NCI-H1092 treated with DMSO at 0.1 percent for 48 hours (cell line): ENCODE measurements around the gene SAMD10.
"Not testable (repeated sequence)": the region's sequence is repeated elsewhere in the genome, so short reads cannot be mapped to it uniquely, and the experiment has no call there.

Experiments
- DNase-seq: peaks from one replicate; lab custom pipeline; 2025; lab: John Stamatoyannopoulos, UW

SAMD10 gene

DNA sequence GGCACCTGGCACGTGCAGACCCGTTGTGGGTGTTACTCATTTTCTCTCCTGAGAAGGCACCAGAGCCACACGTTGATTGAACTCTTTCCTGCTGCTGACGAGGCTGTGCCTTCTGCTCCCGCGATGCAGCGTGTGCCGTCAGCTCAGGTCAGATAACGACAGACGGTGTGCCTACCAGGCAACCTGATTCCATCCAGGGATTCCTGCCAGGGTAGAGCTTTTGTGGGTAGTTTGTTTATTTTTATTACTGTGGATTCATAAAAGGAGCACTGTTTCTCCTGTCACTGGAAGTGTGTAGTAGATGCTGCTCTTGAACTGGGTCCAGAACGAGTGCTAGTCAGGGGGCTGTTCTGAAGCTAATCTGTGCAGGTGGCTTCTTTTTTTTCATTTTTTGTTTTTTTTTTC is 22.2 kb upstream of the SAMD10 start:
- peak; percentile 88 for DNase-seq

DNA sequence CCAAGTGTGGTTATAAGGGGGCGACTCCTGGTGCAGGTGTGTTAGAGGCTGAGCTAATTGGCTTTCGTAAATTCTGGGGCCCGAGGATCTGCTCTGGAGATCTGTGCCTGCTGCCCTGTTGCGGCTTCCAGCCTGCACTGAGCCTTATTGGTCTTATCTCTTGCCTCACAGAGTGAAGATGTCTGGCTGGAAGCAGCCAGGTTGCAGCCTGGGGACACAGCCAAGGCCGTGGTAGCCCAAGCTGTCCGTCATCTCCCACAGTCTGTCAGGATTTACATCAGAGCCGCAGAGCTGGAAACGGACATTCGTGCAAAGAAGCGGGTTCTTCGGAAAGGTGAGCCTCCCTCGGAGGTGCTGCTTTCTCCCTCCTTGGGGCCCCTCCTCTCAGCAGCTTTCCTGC is 21.5 kb upstream of the SAMD10 start:
- no peak for DNase-seq

DNA sequence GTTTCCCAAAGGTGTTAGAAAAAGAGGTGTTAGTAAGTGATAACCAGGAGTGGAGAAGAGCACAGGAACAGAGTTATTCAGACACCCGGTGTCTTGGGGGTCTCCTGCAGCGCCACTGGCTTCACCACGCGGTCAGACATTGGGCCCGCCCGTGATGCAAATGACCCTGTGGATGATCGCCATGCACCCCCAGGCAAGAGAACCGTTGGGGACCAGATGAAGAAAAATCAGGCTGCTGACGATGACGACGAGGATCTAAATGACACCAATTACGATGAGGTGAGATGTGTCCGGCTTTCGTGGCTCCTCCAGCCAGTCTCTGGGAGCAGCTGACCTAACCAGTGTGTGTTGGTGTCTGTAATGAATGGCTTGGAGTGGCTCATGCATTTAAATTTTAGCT is 3.5 kb upstream of the SAMD10 start:
- no peak for DNase-seq

DNA sequence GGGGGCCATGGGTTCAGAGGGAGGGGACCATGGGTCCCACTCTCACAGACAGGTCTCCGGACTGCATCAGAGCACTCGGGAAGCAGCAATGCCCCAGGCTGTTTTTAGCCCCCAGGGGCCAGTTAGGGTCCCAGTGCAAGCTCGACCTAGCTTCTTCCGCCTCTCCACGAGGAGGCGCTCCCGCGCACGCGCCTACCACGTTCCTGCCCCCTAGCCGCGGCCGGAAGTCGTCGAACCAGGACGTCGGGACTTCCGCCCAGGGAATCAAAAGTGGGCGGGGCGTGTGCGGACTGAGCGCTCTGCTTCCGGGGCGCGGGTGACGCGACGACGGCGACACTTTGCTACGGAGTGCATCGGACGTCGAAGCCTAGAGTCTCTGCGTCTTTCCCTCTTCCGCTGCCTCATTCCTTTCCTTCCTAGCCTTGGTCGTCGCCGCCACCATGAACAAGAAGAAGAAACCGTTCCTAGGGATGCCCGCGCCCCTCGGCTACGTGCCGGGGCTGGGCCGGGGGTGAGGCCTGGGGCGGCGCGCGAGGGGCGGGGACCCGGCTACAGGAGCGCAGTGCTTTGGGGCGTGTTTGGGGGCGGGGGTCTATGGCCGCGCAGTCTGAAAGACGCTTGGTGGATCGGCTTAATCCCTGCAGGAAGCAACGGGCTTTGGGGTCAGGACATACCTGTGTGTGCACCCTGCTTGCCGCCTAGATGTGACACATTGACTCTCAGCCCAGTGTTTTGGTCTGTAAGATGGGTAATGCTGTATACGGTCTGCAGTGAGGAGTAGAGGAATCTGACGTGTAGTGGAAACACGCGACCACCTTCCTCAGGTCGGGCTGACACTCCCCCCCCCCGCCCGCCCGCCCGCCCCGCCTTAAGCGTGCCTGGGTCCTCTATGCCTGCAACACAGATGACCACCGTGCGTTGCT is 1.6 kb upstream of the SAMD10 start, which contains the start of gene PRPF6:
Gene PRPF6 (plus strand): TSS at position 327 of the 923 bp plus-strand sequence. CDS start 114 bp downstream, at position 441.
- DNase-seq = peak; percentile 97

DNA sequence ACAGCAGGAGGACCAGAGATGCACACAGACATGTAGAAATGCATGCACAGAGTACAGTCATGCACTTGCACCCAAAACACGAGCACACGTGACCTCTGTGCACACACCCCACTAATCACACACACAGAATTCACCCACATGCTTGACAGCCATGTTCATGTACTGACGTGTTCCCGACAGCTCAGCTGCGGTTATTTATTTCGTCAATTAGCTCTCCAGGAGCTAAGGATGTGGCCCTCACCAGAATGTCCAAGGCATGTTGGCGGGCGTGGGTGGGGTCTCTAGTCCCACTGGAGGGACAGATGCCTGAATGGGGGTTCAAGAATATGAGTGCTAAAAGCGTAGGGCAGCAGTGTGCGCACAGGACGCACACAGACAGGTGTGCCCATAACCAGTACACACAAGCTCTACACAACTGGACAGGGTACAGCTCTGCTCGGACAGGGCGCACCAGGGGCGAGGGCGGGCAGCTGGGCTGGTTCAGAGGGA is 919 bp upstream of the SAMD10 start:
- no peak for DNase-seq

DNA sequence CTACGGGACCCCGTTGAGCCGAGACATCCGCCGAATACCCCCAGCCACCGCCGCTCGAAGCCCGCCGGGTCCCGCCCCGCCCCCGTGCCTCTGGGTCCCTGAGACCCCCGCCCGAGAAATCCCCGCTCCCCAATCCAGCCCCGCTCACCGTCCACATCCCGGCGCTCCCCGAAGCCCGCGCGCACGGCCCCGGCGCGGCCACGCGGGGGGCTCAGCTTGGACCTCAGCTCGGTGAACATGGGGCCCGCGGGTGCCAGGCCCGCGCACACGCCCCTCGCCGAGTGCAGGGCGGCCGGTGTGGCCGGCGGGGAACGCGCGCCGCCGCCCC is 249 bp downstream of the SAMD10 start:
- no peak for DNase-seq

DNA sequence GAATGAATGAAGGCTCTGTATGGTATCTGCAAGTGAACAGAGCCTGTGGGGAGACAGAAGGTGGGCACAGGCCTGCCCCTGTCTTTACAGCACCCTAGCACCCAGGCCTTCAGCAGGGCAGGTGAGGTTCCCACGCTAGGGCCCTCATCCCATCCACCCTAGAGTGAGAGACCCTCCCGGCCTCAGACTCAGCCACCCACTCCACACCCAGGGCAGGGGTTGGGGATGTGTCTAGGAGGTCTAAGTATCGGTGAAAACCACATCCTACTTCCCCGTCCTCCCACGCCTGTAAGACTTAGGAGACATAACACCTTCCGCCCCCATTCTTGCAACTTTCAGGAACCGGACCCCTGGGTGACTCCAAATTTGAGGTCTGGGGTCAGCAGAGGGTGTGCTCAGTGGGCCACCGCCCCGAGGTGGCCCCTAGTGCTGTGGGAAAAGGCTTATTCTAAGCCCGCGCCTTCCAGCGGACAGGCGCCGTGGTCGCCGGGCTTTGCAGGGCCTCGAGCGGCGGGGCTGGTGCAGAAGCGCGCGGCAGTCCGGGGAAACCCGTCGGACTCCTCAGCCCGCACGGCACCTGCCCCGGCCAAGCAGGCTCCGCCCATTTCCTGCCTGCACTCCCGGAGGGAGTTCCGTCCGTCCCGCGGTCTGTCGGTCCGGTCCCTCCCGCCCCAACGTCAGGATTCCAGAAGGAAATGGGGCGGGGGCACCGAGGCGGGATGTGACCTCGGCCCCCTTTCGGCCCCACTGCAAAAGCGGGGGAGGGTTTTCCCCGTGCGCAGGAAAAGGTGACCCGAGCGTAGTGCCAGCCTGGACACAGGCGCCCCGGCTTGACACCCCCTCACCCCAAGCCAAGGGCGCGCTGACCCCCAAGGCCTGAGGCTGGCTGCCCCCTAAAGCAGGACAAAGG is 868 bp downstream of the SAMD10 start:
- DNase-seq = peak; percentile 15

DNA sequence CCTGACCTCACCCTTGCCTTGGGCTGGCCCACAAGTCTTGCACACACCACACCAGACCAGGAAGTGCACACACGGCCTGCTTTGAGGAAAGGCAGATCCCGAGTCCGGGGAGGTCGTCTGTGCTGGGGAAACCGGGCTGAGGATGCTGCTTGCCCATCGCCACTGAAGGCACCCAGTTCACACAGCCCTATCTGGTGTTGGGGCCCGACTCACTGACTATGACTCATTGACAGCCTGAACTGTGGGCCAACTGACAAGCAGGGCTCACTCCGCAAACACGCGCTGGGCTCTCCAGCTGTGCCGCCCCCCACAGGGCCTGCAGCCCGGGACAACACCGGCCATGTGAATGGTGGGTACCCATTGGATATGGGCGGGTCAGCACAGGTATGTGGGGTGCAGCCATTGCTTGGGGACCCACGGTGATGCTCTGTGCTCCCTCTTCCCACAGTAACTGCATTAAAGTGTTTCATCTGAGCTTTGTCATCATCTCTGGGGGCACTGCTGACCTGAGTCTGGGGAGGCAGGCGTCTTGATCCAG is 1.6 kb downstream of the SAMD10 start:
- DNase-seq = no peak

DNA sequence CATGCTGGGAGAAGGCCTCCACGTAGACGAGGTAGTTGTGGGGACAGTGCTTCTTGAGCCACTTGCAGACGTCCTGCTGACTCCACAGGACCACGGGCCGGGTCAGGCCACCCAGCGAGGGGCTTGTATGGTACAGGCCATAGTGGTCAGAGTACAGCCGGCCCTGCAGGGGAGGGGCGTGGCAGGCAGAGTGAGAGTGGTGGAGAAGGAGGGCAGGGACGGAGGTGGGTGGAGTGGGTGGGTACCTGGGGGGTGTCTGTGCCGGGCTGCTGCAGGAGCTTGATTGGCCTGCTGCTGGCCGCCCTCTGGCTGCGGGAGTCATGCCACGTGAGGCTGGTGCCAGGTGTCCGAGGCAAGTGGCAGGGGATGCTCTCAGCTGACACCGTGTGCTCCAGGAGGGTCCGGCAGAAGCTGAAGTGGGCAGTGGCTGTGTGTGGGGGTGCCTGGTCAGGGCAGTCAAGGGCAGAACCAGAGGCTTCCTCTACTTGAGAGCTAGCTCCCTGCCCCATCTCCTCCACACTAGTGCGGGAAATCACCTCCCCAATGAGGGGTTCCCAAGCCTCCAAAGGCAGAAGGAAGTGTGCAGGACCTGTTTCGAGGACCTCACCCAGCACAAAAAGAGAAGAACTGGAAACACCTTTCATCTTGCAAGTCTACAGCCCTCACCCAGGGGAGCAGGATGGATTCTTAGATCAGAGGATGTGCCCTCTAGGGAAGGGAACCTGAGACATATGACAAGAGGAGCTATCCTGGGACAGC is 2.3 kb downstream of the SAMD10 start:
- no peak for DNase-seq

DNA sequence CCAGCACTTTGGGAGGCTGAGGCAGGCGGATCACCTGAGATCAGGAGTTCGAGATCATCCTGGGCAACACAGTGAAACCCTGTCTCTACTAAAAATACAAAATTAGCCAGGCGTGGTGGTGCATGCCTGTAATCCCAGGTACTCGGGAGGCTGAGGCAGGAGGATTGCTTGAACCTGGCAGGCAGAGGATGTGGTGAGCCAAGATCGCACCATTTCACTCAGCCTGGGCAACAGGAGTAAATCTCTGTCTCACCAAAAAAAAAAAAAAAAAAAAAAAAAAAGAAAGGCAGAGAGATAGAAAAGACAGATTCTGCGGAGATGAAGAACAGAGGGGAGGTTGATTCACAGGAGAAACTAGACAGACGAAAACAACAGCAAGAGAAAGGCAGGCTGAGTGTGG is 2.9 kb downstream of the SAMD10 start:
- not testable (repeated sequence) for DNase-seq

DNA sequence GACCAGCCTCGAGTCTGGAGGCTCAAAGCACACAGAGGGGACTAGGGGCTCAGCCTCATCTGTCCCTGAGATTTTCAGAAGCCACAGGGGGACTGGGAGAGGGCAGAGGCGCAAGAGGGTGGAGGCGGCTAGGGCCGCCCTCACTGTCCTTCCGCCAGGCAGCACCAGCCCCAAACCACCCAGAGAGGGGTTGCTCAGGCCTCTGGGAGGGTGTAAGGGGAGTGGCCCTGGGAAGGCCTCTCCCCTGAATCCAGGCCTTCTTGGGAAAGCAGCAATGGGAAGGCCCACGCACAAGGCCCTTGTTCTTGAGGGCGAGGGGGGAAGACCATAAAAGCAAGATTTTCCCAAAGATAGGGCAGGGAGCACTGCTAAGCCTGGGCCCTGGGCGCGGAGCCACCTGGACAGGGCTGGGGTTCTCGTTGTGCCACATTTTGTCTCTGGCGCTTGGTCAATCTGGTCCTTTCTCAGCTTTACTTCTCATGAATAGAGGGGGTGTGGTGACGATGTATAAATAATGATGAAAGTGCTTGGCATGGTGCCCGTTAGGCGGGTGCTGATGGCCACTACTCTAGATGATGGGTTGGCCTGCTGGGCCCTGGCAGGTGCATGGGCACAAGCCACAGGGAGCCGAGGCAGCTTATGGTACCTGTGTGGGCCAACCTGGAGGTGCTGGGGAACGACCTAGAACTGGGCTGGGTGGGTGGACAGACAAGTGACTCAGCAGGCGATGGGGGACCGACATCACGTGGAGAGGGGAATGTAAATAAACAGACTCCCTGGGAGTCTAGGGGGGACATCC is 4.8 kb downstream of the SAMD10 start:
- peak; percentile 96 for DNase-seq

DNA sequence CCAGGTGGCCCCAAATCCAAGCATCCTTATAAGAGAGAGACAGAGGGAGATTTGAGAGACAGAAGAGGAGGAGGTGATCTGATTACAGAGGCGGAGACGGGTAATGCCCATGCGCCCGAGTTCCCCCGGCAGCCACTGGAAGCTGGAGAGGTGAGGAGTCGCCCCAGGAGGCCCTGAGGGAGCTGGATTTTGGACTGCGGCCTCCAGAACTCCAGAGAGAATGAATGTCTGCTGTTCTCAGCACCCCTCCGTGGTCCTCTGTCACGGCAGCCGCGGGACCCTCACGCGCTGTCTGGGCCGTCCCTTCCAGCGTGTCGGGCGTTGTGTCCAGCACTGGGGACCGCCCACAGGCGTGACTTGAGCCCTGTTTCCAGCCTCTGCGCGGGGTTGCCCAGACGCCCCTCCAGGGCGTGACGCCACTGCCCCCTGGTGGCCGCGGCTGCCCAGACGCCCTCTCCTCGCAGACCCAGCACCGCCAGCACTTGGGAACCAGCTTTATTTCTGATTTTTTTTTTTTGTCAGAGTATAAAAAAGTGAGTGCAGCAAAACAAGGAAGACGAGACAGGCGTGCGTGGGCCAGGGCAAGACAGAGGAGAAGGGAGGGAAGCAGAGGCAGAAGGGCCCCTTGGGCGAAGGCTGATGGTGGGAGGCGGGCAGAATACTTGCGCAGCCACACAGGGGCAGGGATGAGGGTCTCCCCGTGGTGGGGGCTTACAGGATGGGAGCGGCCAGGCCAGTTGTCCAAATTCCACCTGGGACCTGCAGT is 5.6 kb downstream of the SAMD10 start:
- DNase-seq = peak; percentile 77

DNA sequence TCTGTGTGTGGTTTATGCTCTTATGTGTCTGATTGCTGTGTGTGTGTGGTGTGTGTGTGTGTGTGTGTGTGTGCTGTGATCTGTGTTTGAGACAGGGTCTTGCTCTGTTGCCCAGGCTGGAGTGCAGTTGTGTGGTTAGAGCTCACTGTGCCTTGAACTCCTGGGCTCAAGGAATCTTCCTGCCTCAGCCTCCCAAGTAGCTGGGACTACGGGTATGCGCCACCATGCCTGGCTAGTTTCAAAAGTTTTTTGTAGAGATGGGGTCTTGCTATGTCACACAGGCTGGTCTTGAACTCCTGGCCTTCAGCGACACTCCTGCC is 6.3 kb downstream of the SAMD10 start:
- DNase-seq = no peak

DNA sequence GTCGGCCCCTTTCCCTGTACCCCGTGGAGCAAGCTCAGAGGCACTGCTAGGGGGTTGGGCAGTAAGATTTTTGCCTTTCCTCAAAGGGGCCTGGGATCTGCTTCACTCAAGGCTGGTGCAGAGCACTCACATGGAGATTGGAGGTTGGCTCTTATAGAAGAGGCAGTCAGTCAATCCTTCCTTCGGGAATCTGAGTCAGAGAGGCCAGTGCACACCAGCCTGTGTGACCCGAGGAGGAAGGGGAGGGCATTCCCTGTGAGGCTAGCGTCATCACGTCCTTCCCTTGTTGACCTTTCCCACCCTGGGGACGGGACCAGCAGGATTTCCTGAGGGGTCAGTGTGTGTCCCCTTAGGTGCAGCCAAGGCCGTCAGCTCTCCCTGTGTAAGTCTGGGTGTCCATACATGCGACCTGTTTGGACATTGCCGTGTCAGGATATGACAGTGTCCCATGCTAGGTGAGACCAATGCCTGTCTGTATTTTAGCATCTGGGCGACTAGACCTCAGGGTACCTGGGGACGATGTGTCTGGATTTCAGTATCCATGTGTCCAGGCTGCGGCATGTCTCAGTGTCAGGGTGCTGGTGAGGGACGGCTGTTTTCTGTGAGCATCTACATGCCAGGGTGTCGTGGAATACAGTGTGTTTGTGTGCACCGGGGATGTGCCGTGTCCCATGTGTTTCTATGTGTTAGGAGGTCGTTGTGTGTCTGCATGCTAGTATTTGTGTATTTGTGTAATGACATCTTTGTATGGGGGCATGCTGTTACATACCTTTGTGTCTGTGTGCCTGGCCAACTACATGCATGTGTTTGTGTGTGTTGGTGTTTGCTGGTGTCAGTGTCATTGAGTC is 6.9 kb downstream of the SAMD10 start:
- DNase-seq = no peak

DNA sequence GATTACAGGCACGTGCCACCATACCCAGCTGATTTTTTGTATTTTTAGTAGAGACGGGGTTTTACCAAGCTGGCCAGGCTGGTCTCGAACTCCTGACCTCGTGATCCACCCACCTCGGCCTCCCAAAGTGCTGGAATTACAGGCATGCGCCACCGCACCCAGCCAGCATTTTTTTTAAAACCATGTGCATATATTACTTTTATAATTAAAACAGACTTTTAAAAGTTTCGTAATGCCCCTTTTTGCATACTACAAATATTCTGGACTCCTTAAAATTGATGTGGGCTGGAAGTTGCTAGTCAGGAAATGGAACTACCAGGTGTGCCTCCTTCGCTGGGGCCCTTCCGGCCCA is 7.5 kb downstream of the SAMD10 start:
- DNase-seq = not testable (repeated sequence)

DNA sequence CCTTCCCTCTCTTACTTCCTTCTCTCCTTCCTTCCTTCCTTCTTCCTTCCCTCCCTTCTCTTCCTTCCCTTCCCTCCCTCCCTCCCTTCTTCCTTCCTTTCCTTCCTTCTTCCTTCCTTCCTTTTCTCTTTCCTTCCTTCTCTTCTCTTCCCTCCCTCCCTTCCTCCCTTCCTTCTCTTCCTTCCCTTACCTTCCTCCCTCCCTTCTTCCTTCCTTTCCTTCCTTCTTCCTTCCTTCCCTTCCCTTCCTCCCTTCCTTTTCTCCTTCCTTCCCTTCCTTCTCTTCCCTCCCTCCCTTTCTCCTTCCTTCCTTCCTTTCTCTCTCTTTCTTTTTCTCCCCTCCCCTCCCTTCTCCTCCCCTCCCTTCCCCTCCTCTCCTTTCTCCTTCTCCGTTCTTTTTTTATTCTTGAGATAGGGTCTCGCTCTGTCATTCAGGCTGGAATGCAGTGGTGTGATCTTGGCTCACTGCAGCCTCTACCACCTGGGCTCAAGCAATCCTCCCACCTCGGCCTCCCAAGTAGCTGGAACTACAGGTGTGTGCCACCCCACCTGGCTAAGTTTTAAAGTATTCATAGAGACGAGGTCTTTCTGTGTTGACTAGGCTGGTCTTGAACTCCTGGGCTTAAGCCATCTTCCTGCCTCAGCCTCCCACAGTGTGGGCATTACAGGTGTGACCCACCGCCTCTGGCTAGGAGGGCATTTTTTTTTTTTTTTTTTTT is 8.6 kb downstream of the SAMD10 start:
- no peak for DNase-seq

DNA sequence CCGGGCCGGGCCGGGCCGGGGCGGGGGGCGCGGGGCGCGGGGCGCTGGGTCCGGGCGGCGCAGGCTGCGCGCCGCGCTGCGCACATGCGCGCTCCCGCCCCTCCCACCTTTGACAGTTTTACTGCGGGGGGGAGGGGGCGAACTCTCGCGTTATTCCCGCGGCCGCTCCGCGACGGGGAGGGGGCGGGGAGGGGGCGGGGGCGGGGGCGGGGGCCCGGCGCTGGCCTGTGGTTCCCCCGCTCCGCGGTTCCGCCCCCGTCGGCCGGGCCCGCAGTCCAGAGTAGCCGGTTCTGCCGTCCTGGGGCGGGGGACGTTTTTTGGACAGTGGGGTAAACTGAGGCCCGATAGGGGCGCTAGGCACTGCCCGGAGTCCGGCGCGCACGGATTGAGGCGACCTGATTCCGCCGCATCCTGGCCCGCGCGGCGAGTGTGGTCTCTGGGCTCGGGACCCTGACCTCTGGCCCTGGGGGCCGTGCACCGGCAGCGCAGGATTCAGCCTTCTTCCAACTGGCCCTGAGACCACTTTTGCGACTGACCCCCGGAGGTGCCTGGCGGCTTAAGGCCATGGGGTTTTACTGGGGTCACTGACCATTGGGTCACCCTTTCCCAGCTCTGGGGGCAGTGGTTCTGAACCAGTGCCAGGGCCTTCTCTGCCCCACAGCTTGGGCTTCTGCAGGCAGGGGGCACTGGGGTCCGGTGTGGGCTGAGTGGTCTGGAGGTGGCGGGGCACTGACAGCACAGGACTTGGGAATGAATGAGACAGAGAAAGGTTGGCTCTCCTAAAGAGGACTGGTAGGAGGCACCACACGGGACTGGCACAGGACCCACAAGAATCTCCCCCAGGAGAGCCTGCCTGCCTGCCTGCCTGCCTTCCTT is 9.4 kb downstream of the SAMD10 start, which contains the start of gene ZNF512B:
Gene ZNF512B (minus strand): TSS at position 93 of the 876 bp plus-strand sequence. CDS start 1,980 bp downstream, outside the sequence.
- peak; percentile 54 for DNase-seq
